Activated CD8-positive, alpha-beta memory T cell treated with anti-CD3 and anti-CD28 coated beads for 36 hours (primary cell): ENCODE data around the gene UBA3. TPM values are rescaled to one million over a fixed set of nuclear protein-coding genes. Genes with fewer than 3 reads are reported as not detected.

Experiments
- CTCF ChIA-PET: fragments of 350-600 bp; sonication (Branson Sonifier 250); formaldehyde crosslinking; loops from one replicate; lab custom pipeline; 2021; ENCODE audit warnings: antibody characterized with exemption; lab: Charles Lee
- POLR2A ChIA-PET: fragments of 350-600 bp; sonication (Branson Sonifier 250); formaldehyde crosslinking; loops from one replicate; lab custom pipeline; 2021; ENCODE audit warnings: antibody characterized with exemption; lab: Charles Lee
- total RNA-seq, 2 experiments: library from RNA; stranded (reverse); gene quantifications; one replicate each; pipeline ENCODE4 v1.2.3, GENCODE V29; 2021

Gene UBA3
- total RNA-seq, 2 experiments from 2014 or later: 78.1 to 82.1 TPM

GRCh38 chr3:69051756-69052471 is 28.3 kb downstream of the UBA3 start, which contains the start of gene TMF1:
Gene TMF1, minus strand, starts transcription at chr3:69052333. Its CDS starts 247 bp downstream, at chr3:69052086.
- CTCF ChIA-PET: interaction anchor here (0.6 to 1.2 kb wide), 3 partner anchors 12 to 38 kb away, joined by 3 to 4 read pairs (median 3); no protein-coding TSS in a partner anchor
- POLR2A ChIA-PET: interaction anchor here (0.6 to 1.8 kb wide), 6 partner anchors 13 to 38 kb away, joined by 3 to 8 read pairs (median 4); partner anchors contain the start of gene EOGT

GRCh38 chr3:69048990-69049389 is 31.2 kb downstream of the UBA3 start:
- ChIA-PET CTCF (no interaction called here), POLR2A (interaction anchor here (1.2 kb wide), 1 partner anchor 43 kb away, joined by 3 read pairs; no protein-coding TSS in a partner anchor)

- CTCF ChIA-PET: interaction anchor here (1.0 kb wide), 1 partner anchor 31 kb away, joined by 4 read pairs; the partner anchor contains the start of gene EOGT
- POLR2A ChIA-PET: no interaction called here
Observed at GRCh38 chr3:69044608-69045007, 35.6 kb downstream of the UBA3 start.

GRCh38 chr3:69033470-69033869 is 46.7 kb downstream of the UBA3 start:
- ChIA-PET CTCF (interaction anchor here (1.4 kb wide), 1 partner anchor 46 kb away, joined by 3 read pairs; the partner anchor contains the start of gene UBA3), POLR2A (interaction anchor here (0.7 kb wide), 1 partner anchor 54 kb away, joined by 4 read pairs; no protein-coding TSS in a partner anchor)

GRCh38 chr3:69032737-69033136 is 47.4 kb downstream of the UBA3 start:
- CTCF ChIA-PET: interaction anchor here (0.6 to 1.4 kb wide), 2 partner anchors 14 to 47 kb away, joined by 3 read pairs; partner anchors contain the start of gene UBA3
- POLR2A ChIA-PET: no interaction called here

- ChIA-PET POLR2A (no interaction called here), CTCF (interaction anchor here (0.6 to 1.4 kb wide), 2 partner anchors 13 to 48 kb away, joined by 3 read pairs; partner anchors contain the start of gene UBA3)
Observed at GRCh38 chr3:69032142-69032541, 48.0 kb downstream of the UBA3 start.

GRCh38 chr3:69031635-69032034 is 48.5 kb downstream of the UBA3 start:
- POLR2A ChIA-PET: no interaction called here
- CTCF ChIA-PET: no interaction called here

- POLR2A ChIA-PET: no interaction called here
- CTCF ChIA-PET: no interaction called here
Observed at GRCh38 chr3:69020857-69021256, 59.3 kb downstream of the UBA3 start.

- POLR2A ChIA-PET: no interaction called here
- CTCF ChIA-PET: no interaction called here
Observed at GRCh38 chr3:69020424-69020823, 59.7 kb downstream of the UBA3 start.

GRCh38 chr3:69016901-69017300 is 63.3 kb downstream of the UBA3 start:
- ChIA-PET POLR2A (no interaction called here), CTCF (no interaction called here)

- ChIA-PET CTCF (no interaction called here), POLR2A (no interaction called here)
Observed at GRCh38 chr3:69016102-69016501, 64.1 kb downstream of the UBA3 start.

- ChIA-PET CTCF (interaction anchor here (1.0 to 1.8 kb wide), 4 partner anchors 9 to 67 kb away, joined by 4 read pairs; no protein-coding TSS in a partner anchor), POLR2A (interaction anchor here (0.8 to 1.5 kb wide), 7 partner anchors 38 to 80 kb away, joined by 3 to 9 read pairs (median 6); partner anchors contain the start of genes ARL6IP5, TMF1 and UBA3)
Observed at GRCh38 chr3:69014022-69014580, 66.1 kb downstream of the UBA3 start.

- POLR2A ChIA-PET: interaction anchor here (0.7 to 1.5 kb wide), 8 partner anchors 39 to 170 kb away, joined by 3 to 9 read pairs (median 6); partner anchors contain the start of genes ARL6IP5, TMF1 and UBA3
- CTCF ChIA-PET: interaction anchor here (1.0 to 1.8 kb wide), 4 partner anchors 8 to 68 kb away, joined by 4 read pairs; no protein-coding TSS in a partner anchor
Observed at GRCh38 chr3:69013253-69014021, 66.7 kb downstream of the UBA3 start, which contains the start of gene EOGT. Gene EOGT, minus strand, starts transcription at chr3:69013684. Its CDS starts 3,838 bp downstream, at chr3:69009846.

GRCh38 chr3:69012800-69013252 is 67.3 kb downstream of the UBA3 start:
- ChIA-PET CTCF (interaction anchor here (0.8 to 1.8 kb wide), 3 partner anchors 32 to 70 kb away, joined by 3 to 4 read pairs (median 4); no protein-coding TSS in a partner anchor), POLR2A (interaction anchor here (0.7 to 1.5 kb wide), 3 partner anchors 40 to 170 kb away, joined by 3 to 6 read pairs (median 4); partner anchors contain the start of genes ARL6IP5 and TMF1)

GRCh38 chr3:69012100-69012799 is 67.9 kb downstream of the UBA3 start:
- ChIA-PET POLR2A (no interaction called here), CTCF (interaction anchor here (0.8 to 1.0 kb wide), 2 partner anchors 42 to 70 kb away, joined by 3 to 4 read pairs; no protein-coding TSS in a partner anchor)

- POLR2A ChIA-PET: interaction anchor here (0.5 to 0.6 kb wide), 2 partner anchors 47 to 79 kb away, joined by 3 to 4 read pairs; no protein-coding TSS in a partner anchor
- CTCF ChIA-PET: interaction anchor here (0.6 kb wide), 1 partner anchor 75 kb away, joined by 4 read pairs; no protein-coding TSS in a partner anchor
Observed at GRCh38 chr3:69011096-69011730, 69.0 kb downstream of the UBA3 start.
